Measurements from ENCODE around the gene ZNF423. TPM values are rescaled to one million over a fixed set of nuclear protein-coding genes. Genes with fewer than 3 reads are reported as not detected.

Gene ZNF423
- polyA plus RNA-seq, 1 donor from 2014 or later: 4.5 TPM

DNA sequence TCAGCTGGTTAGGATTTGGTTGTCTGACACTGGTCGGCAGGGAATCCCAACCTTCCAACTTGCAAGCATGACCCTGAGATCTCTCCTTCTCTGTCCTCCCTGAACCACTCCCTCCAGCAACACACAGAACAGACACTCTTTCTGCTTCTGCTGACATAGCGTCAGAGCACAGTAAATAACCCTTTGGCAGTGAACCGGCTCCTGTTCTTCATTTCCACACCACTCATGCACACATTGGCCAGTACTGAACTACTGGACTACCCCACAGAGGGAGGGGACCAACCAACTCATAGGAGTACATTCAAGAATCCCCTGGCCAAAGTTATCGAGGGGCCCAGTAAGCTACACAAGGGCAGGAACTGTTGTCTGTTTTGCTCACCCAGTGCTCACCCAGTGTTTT lies 138.2 kb downstream of the ZNF423 start:
- H3K36me3 ChIP-seq (ENCODE audit: insufficient read depth, low read length): no peaks in the 10 kb centered on the region
- H2AFZ ChIP-seq (ENCODE audit: low read depth, low read length): no peak overlapping the region
- H3K79me2 ChIP-seq (replicated peaks; ENCODE audit: insufficient read depth, low read length): peaks cover 5% of the 10 kb centered on the region
- H3K27me3 ChIP-seq (ENCODE audit: insufficient read depth, low read depth, low read length): no peaks in the 10 kb centered on the region
- H3K4me2 ChIP-seq (ENCODE audit: low read length): no peak overlapping the region
- no peak overlapping the region for H3K27ac ChIP-seq (ENCODE audit: low read length)
- no peaks in the 10 kb centered on the region for H3F3A ChIP-seq (ENCODE audit: insufficient read depth, low read length, poor library complexity, severe bottlenecking)
- no peaks in the 10 kb centered on the region for H4K20me1 ChIP-seq (ENCODE audit: insufficient read depth)
- H3K9me3 ChIP-seq (ENCODE audit: low read length): no peaks in the 10 kb centered on the region
- no peak overlapping the region for H3K4me3 ChIP-seq (ENCODE audit: low read length)
- H3K9me2 ChIP-seq (ENCODE audit: insufficient read depth, low read length): no peaks in the 10 kb centered on the region
- TF ChIP-seq RAD21 (conservative IDR thresholded peaks at IDR 0.05): no peak
- TF ChIP-seq TAF1 (IDR thresholded peaks at IDR 0.05; ENCODE audit: low read depth): no peak
- TF ChIP-seq MXI1 (conservative IDR thresholded peaks at IDR 0.05; ENCODE audit: poor library complexity, severe bottlenecking): no peak
- TF ChIP-seq SMC3 (conservative IDR thresholded peaks at IDR 0.05; ENCODE audit: poor library complexity): no peak
- TF ChIP-seq CTCF (IDR thresholded peaks at IDR 0.05; ENCODE audit: poor library complexity, severe bottlenecking): no peak
- TF ChIP-seq EZH2 (IDR thresholded peaks at IDR 0.05; ENCODE audit: borderline replicate concordance, insufficient read depth, low read length, poor library complexity, severe bottlenecking): no peak
- no peak for TF ChIP-seq POLR2AphosphoS5 (IDR thresholded peaks at IDR 0.05)
- no peak for TF ChIP-seq REST (IDR thresholded peaks at IDR 0.05; ENCODE audit: borderline replicate concordance)
- no peak for TF ChIP-seq EP300 (conservative IDR thresholded peaks at IDR 0.05; ENCODE audit: poor library complexity, severe bottlenecking)
- no peak overlapping the region for H3K9ac ChIP-seq (ENCODE audit: low read length)

DNA sequence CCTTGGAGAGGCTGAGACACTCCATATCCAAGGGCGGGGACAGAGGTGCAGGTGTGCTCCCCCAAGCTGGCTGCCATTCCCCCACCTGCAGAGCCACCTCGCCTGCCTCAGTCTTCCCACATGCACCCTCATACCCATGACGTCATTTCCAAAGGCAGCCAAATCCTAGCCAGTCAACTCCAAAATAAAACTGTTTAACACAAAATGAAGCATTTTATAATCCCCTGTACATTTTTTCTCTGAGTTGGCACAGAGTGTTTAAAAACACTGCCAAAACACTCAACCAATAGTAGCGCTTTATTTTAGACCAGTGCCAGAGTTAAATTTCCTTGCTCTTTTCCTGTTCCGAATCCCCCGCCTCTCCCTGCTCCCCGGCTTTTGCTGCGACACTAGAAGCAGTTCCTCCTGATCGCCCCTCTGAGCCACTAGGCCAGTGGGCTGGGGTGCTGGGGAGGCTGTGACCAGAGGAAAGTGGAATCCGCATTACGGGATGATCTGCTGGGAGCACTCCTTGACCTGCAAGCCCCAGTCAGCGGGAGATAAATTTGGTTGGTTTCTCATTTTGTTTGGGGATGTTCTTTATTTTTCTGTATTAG lies 139.5 kb downstream of the ZNF423 start:
- Histone ChIP-seq H3K9me2 (ENCODE audit: insufficient read depth, low read length) (no peaks in the 10 kb centered on the region), H3K27ac (ENCODE audit: low read length) (no peak overlapping the region), H2AFZ (ENCODE audit: low read depth, low read length) (no peak overlapping the region), H3K79me2 (replicated peaks; ENCODE audit: insufficient read depth, low read length) (peaks cover 3% of the 10 kb centered on the region), H3K27me3 (ENCODE audit: insufficient read depth, low read depth, low read length) (no peaks in the 10 kb centered on the region), H3K9ac (ENCODE audit: low read length) (no peak overlapping the region), H3K4me3 (ENCODE audit: low read length) (no peak overlapping the region), H3K36me3 (ENCODE audit: insufficient read depth, low read length) (no peaks in the 10 kb centered on the region), H3F3A (ENCODE audit: insufficient read depth, low read length, poor library complexity, severe bottlenecking) (no peaks in the 10 kb centered on the region), H3K4me2 (ENCODE audit: low read length) (no peak overlapping the region), H4K20me1 (ENCODE audit: insufficient read depth) (no peaks in the 10 kb centered on the region), H3K9me3 (ENCODE audit: low read length) (no peaks in the 10 kb centered on the region)
- TF ChIP-seq REST (IDR thresholded peaks at IDR 0.05; ENCODE audit: borderline replicate concordance): no peak
- no peak for TF ChIP-seq POLR2AphosphoS5 (IDR thresholded peaks at IDR 0.05)
- TF ChIP-seq CTCF (IDR thresholded peaks at IDR 0.05; ENCODE audit: poor library complexity, severe bottlenecking): no peak
- no peak for TF ChIP-seq EP300 (conservative IDR thresholded peaks at IDR 0.05; ENCODE audit: poor library complexity, severe bottlenecking)
- no peak for TF ChIP-seq EZH2 (IDR thresholded peaks at IDR 0.05; ENCODE audit: borderline replicate concordance, insufficient read depth, low read length, poor library complexity, severe bottlenecking)
- no peak for TF ChIP-seq SMC3 (conservative IDR thresholded peaks at IDR 0.05; ENCODE audit: poor library complexity)
